SU-DHL-6 (cell line): ENCODE data around the gene MTREX.

ENCODE experiments used
- H2AFZ ChIP-seq: fragments of 200-600 bp; sonication (generic); 2 replicates; pipeline ENCODE4 v1.6.1; 2014; ENCODE audit warnings: low read depth, mild to moderate bottlenecking, moderate library complexity, mixed read lengths, antibody characterized with exemption, low read length; ENCODE audit not compliant: severe bottlenecking
- H3F3A ChIP-seq: fragments of 200-600 bp; shearing (Covaris generic); 2 replicates; pipeline ENCODE4 v1.6.0; 2016; ENCODE audit warnings: antibody characterized with exemption, mild to moderate bottlenecking; ENCODE audit not compliant: insufficient read depth
- H3K27ac ChIP-seq: fragments of 200-600 bp; sonication (generic); 2 replicates; pipeline ENCODE4 v1.5.1; 2016; ENCODE audit warnings: low read depth, mild to moderate bottlenecking, low read length, moderate library complexity, mixed read lengths
- H3K27me3 ChIP-seq: fragments of 200-600 bp; sonication (generic), shearing (Covaris generic); 2 replicates; pipeline ENCODE4 v1.6.0; 2014; ENCODE audit warnings: mild to moderate bottlenecking, low read length
- H3K36me3 ChIP-seq: fragments of 200-600 bp; sonication (generic); 2 replicates; pipeline ENCODE4 v1.6.1; 2014; ENCODE audit warnings: mild to moderate bottlenecking, low read length, mixed read lengths
- H3K4me2 ChIP-seq: fragments of 300-600, 200-600 bp; shearing (Covaris generic), sonication (generic); 2 replicates; pipeline ENCODE4 v1.6.0; 2014; ENCODE audit warnings: low read length, low read depth, mild to moderate bottlenecking; ENCODE audit not compliant: poor library complexity, severe bottlenecking
- H3K4me3 ChIP-seq: fragments of 200-600 bp; sonication (generic); 2 replicates; pipeline ENCODE4 v1.5.1; 2014; ENCODE audit warnings: antibody characterized with exemption, low read length, mild to moderate bottlenecking, mixed read lengths; ENCODE audit not compliant: insufficient read depth, poor library complexity, severe bottlenecking
- H3K79me2 ChIP-seq: fragments of 200-600 bp; sonication (generic); 2 replicates; pipeline ENCODE4 v1.6.1; 2014; ENCODE audit warnings: mild to moderate bottlenecking, low read length, moderate library complexity; ENCODE audit not compliant: insufficient read depth
- H3K9ac ChIP-seq: fragments of 200-600 bp; sonication (generic); 2 replicates; pipeline ENCODE4 v1.7.0; 2014; ENCODE audit warnings: mild to moderate bottlenecking, low read length
- H3K9me2 ChIP-seq: fragments of 200-600 bp; sonication (generic); replicated peaks from 2 replicates; pipeline ENCODE4 v1.6.1; 2014; ENCODE audit warnings: low read length; ENCODE audit not compliant: insufficient read depth
- H3K9me3 ChIP-seq: fragments of 200-600 bp; sonication (generic); 2 replicates; pipeline ENCODE4 v1.6.1; 2014; ENCODE audit warnings: low read length, mixed read lengths; ENCODE audit not compliant: insufficient read depth
- H4K20me1 ChIP-seq: fragments of 200-600 bp; sonication (generic); 2 replicates; pipeline ENCODE4 v1.6.1; 2014; ENCODE audit warnings: low read depth, mild to moderate bottlenecking, antibody characterized with exemption, low read length, moderate library complexity, mixed read lengths
- EZH2phosphoT487 ChIP-seq: fragments of 200-600 bp; sonication (generic), shearing (Covaris generic); conservative IDR thresholded peaks from 2 replicates; pipeline ENCODE4 v1.6.1; 2018; ENCODE audit warnings: mild to moderate bottlenecking, antibody characterized with exemption, low read length, moderate library complexity, mixed read lengths
- TF ChIP-seq, protein P1 (sequence below): fragments of 200-600 bp; sonication (generic); IDR thresholded peaks from one replicate; pipeline ENCODE4 v1.5.1; 2017; ENCODE audit warnings: antibody characterized with exemption, mild to moderate bottlenecking, low read length, moderate library complexity; ENCODE audit not compliant: insufficient read depth, poor library complexity, severe bottlenecking

MTREX gene

DNA sequence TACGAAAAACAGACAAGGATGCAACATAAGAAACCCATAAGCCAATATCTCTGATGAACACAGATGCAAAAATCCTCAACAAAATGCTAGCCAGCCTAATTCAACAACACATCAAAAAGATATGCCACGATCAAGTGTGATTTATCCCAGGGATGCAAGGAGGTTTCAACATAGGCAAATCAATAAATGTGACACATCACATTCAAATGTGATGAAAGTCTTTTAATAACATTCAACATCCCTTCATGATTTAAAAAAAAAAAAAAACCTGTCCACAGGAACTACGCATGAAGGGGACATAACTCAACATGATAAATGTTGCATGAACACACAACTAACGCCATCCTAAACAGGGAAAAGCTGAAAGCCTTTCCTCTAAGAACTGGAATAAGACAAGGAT lies 124.8 kb downstream of the MTREX start:
- no peak overlapping the region for H3K27ac ChIP-seq
- no peaks in the 10 kb centered on the region for H3K9me2 ChIP-seq
- H3F3A ChIP-seq: no peaks in the 10 kb centered on the region
- 0 out of 2 replicates have a peak, but pooled peaks cover under 1% of the 10 kb centered on the region for H3K36me3 ChIP-seq
- H3K4me3 ChIP-seq: no peak overlapping the region
- H4K20me1 ChIP-seq: no peaks in the 10 kb centered on the region
- H3K4me2 ChIP-seq: no peak overlapping the region
- no peaks in the 10 kb centered on the region for H3K9me3 ChIP-seq
- no peak overlapping the region for H3K9ac ChIP-seq
- no peak for TF ChIP-seq EZH2phosphoT487
- TF ChIP-seq, protein P1, sequence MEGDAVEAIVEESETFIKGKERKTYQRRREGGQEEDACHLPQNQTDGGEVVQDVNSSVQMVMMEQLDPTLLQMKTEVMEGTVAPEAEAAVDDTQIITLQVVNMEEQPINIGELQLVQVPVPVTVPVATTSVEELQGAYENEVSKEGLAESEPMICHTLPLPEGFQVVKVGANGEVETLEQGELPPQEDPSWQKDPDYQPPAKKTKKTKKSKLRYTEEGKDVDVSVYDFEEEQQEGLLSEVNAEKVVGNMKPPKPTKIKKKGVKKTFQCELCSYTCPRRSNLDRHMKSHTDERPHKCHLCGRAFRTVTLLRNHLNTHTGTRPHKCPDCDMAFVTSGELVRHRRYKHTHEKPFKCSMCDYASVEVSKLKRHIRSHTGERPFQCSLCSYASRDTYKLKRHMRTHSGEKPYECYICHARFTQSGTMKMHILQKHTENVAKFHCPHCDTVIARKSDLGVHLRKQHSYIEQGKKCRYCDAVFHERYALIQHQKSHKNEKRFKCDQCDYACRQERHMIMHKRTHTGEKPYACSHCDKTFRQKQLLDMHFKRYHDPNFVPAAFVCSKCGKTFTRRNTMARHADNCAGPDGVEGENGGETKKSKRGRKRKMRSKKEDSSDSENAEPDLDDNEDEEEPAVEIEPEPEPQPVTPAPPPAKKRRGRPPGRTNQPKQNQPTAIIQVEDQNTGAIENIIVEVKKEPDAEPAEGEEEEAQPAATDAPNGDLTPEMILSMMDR: no peak
- H2AFZ ChIP-seq: no peak overlapping the region
- no peaks in the 10 kb centered on the region for H3K79me2 ChIP-seq
- no peaks in the 10 kb centered on the region for H3K27me3 ChIP-seq

DNA sequence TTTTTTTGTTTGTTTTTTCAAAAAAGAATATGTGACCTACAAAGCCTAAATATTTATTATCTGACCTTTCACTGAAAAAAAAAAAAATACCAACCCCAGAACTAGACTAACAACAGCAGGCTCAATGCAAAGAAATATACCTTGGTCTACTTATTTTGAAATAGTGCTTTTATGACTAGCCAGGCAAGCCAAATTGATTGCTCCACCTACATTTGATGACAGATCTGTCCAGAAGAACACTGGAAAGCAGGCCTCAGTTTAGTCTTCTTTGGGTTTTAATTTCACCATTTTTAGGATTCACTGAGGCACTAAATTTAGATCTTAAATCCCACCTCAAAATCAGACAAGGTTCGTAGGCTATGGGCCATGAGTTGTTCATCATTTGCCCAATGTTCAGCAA lies 129.7 kb downstream of the MTREX start:
- Histone ChIP-seq H3K27me3 (no peaks in the 10 kb centered on the region), H3K4me2 (no peak overlapping the region), H3K36me3 (no peaks in the 10 kb centered on the region), H2AFZ (no peak overlapping the region), H3K9me2 (no peaks in the 10 kb centered on the region), H4K20me1 (no peaks in the 10 kb centered on the region), H3K4me3 (no peak overlapping the region), H3F3A (peaks cover 21% of the 10 kb centered on the region), H3K27ac (no peak overlapping the region), H3K79me2 (no peaks in the 10 kb centered on the region), H3K9ac (no peak overlapping the region), H3K9me3 (no peaks in the 10 kb centered on the region)
- TF ChIP-seq EZH2phosphoT487: no peak
- TF ChIP-seq, protein P1: no peak

GRCh38 chr5:55437859-55438206 lies 130.0 kb downstream of the MTREX start:
- Histone ChIP-seq H3K4me3 (no peak overlapping the region), H3K9me2 (no peaks in the 10 kb centered on the region), H3K9me3 (no peaks in the 10 kb centered on the region), H2AFZ (no peak overlapping the region), H3K27me3 (no peaks in the 10 kb centered on the region), H3F3A (peaks cover 21% of the 10 kb centered on the region), H3K79me2 (no peaks in the 10 kb centered on the region), H3K4me2 (no peak overlapping the region), H3K9ac (no peak overlapping the region), H3K36me3 (no peaks in the 10 kb centered on the region), H3K27ac (no peak overlapping the region), H4K20me1 (no peaks in the 10 kb centered on the region)
- no peak for TF ChIP-seq EZH2phosphoT487
- TF ChIP-seq, protein P1: no peak

DNA sequence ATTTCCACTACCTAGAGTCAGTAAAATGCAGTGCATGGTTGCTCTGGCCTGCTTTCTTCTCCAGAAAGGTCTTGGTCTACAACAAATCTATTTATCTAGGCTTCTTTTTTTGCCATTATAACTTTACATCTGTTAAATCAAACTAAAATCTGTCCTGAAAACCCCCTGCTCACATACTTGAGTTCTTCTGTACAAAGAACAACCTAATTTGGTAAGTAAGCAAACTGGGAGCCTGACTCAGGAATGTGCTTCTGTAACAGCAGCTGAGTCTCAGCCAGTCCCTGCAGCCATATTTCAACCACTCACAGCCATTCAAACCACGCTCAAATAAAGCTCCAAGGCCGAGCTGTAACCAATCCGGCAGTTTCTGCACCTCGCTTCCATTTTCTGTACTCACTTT lies 131.2 kb downstream of the MTREX start:
- no peak overlapping the region for H2AFZ ChIP-seq
- no peaks in the 10 kb centered on the region for H3K27me3 ChIP-seq
- no peak overlapping the region for H3K27ac ChIP-seq
- no peaks in the 10 kb centered on the region for H3K9me3 ChIP-seq
- H3K36me3 ChIP-seq: no peaks in the 10 kb centered on the region
- TF ChIP-seq, protein P1: no peak
- no peak for TF ChIP-seq EZH2phosphoT487
- H3F3A ChIP-seq: peaks cover 24% of the 10 kb centered on the region
- H3K79me2 ChIP-seq: no peaks in the 10 kb centered on the region
- H3K4me2 ChIP-seq: no peak overlapping the region
- H4K20me1 ChIP-seq: no peaks in the 10 kb centered on the region
- H3K9me2 ChIP-seq: no peaks in the 10 kb centered on the region
- no peak overlapping the region for H3K9ac ChIP-seq
- no peak overlapping the region for H3K4me3 ChIP-seq
